NT2/D1 (cell line): ENCODE measurements around the gene ONECUT3.

ENCODE experiments used
- SUZ12 ChIP-seq: IDR thresholded peaks from 2 replicates; pipeline ENCODE4 v1.6.1; 2011; ENCODE audit not compliant: insufficient read length, insufficient read depth; ENCODE audit errors: extremely low read depth
- YY1 ChIP-seq: IDR thresholded peaks from 2 replicates; pipeline ENCODE4 v1.6.1; 2011; ENCODE audit not compliant: insufficient read length, insufficient read depth
- ZNF274 ChIP-seq: IDR thresholded peaks from 2 replicates; pipeline ENCODE4 v1.6.1; 2011; ENCODE audit warnings: mild to moderate bottlenecking, low read depth, low read length

DNA sequence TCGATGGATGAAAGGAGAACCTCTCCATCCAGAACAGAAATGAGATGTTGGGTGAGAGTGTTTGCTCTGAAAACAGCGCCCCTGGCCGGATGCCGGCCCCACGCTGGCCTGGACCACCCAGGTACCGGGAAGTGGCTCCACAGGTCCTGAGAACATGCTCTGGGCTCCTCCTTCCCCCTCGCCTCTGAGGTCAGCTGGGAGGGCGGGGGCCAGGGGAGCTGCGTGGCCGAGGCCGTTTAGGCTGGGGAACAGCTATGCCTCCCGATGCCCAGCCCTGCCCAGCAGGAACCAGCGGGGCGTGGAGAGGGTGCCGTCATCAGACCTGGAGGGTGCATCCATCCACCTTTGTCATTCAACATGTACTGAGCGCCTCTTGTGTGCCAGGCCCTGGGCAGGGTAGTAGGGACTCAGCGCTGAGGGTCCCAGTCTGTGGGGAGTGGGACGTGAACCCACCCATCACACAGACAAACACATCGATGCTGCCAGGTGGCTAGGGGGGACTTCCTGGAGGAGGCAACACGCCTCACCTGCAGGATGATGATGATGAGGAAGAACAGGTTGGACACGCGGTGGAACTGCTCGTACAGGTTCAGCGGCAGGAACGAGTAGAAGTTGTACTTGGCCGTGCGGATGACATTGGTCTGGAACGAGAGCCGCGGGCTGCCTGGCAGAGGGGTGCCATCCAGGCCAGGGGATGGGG lies 54.5 kb downstream of the ONECUT3 start:
- TF ChIP-seq YY1 (no peak), ZNF274 (no peak), SUZ12 (no peak)
